Testis (tissue), 2 donors: Measurements from ENCODE around the gene ADCY10.

Experiments
- CTCF ChIP-seq, 3 experiments: fragments of 450-650 bp in 2 of 3; fragments of 200-600 bp in 1 of 3; sonication (generic) in 1 of 3; IDR thresholded peaks; one replicate each; pipeline ENCODE4 v1.5.1; 2016 to 2019; ENCODE audit warnings: antibody characterized with exemption in 3 of 3, mild to moderate bottlenecking in 2 of 3, moderate library complexity in 1 of 3
- POLR2A ChIP-seq: fragments of 450-650 bp; IDR thresholded peaks from one replicate; pipeline ENCODE4 v1.6.1; 2017; ENCODE audit warnings: antibody characterized with exemption, mild to moderate bottlenecking, moderate library complexity

DNA sequence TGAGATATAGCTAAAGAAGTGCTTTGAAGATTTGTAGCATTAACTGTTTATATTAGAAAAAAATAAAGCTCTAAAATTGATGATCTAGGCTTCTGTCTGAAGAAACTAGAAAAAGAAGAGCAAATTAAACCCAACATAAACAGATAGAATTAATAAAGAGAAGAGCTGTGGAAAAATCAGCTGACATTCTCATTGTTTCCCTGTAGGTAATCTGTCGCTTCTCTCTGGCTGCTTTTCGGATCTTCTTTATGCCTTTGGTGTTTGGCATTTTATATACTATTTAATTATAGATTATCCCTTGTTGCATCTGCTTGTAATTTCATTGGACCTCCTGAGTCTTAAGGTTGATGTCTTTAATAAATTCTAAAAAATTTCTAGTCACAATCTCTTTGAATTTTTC lies 132.4 kb downstream of the ADCY10 start:
- no peak for TF ChIP-seq POLR2A
- TF ChIP-seq CTCF (IDR thresholded peaks at IDR 0.05), result no peak
